ENCODE results near the gene SNX5.

DNA sequence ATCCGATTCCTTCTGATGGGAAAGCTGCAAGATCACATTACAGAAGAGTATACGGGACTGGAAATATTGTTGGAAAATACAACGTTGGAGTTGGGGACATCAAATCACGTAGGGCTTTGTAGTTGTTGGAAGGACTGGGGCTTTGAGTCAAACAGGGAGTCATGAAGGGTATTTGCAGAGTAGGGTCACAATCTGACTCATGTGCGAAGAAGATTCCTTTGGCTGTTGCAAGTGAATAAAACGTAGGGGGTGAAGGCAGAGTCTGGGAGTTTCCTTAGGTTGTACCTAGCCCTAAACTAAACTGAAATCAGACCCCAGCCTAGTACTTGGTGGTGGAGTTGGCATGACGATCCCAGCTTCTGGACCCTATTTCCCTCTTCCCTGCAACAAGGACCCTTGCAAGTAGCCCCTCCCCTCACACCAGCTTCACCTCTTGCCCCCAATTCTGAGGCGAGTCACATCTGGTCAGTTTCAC is 32.3 kb downstream of the SNX5 start:
- TF ChIP-seq EZH2 (IDR thresholded peaks at IDR 0.05) (no peak), POLR2AphosphoS5 (IDR thresholded peaks at IDR 0.05; ENCODE audit: borderline replicate concordance, low read depth, low read length) (no peak)

All from SK-N-MC (cell line).